ENCODE results near the gene PTDSS2. TPM values are rescaled to one million over a fixed set of nuclear protein-coding genes. Genes with fewer than 3 reads are reported as not detected.

Gene PTDSS2
- total and polyA plus RNA-seq, 2 experiments from 2014 or later: 22.7 to 145 TPM

DNA sequence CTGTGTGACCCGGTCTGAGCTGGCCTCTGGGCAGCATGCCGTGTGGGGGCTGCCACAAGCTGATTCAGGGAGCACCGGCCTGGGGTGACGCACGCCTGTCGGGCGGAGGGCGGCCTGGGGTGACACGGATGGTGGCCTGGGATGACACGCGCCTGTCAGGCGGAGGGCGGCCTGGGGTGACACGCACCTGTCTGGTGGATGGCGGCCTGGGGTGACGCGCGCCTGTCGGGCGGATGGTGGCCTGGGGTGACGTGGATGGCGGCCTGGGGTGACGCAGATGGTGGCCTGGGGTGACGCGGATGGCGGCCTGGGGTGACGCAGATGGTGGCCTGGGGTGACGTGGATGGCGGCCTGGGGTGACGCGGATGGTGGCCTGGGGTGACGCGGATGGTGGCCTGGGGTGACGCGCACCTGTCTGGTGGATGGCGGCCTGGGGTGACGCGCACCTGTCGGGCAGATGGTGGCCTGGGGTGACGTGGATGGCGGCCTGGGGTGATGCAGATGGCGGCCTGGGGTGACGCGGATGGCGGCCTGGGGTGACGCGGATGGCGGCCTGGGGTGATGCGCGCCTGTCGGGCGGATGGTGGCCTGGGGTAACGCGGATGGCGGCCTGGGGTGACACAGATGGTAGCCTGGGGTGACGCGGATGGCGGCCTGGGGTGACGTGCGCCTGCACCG is 21.5 kb downstream of the PTDSS2 start:
- peaks cover 47% of the 10 kb centered on the region for H3K79me2 ChIP-seq (replicated peaks; ENCODE audit: insufficient read depth)
- ATAC-seq (no peak), DNase-seq (ENCODE audit: low spot score) (no peak)
- Mint-ChIP-seq H3K36me3 (ENCODE audit: low read depth) (peaks cover 3% of the 10 kb centered on the region), H3K27ac (no peak overlapping the region), H3K4me1 (peaks cover 21% of the 10 kb centered on the region), H3K9me3 (no peaks in the 10 kb centered on the region), H3K27me3 (ENCODE audit: insufficient read depth, low read depth, poor library complexity) (peaks cover 10% of the 10 kb centered on the region), H3K4me3 (no peak overlapping the region)
- no peaks in the 10 kb centered on the region for H3K27me3 ChIP-seq (ENCODE audit: insufficient read depth)
- no peak overlapping the region for H3K4me2 ChIP-seq
- H3K4me3 ChIP-seq: no peak overlapping the region
- no peak overlapping the region for H3K27ac ChIP-seq (ENCODE audit: low read depth)
- no peaks in the 10 kb centered on the region; the same call in 1 of the 2 replicates for H4K20me1 ChIP-seq (replicated peaks; ENCODE audit: insufficient read depth)
- peaks cover 8% of the 10 kb centered on the region for H3F3A ChIP-seq (replicated peaks; ENCODE audit: low read depth)
- H2AFZ ChIP-seq: no peak overlapping the region
- peaks cover 5% of the 10 kb centered on the region; the same call in 1 of the 2 replicates for H3K4me1 ChIP-seq (ENCODE audit: insufficient read depth)
- H3K9me2 ChIP-seq (ENCODE audit: insufficient read depth): no peaks in the 10 kb centered on the region
- TF ChIP-seq, protein P1, sequence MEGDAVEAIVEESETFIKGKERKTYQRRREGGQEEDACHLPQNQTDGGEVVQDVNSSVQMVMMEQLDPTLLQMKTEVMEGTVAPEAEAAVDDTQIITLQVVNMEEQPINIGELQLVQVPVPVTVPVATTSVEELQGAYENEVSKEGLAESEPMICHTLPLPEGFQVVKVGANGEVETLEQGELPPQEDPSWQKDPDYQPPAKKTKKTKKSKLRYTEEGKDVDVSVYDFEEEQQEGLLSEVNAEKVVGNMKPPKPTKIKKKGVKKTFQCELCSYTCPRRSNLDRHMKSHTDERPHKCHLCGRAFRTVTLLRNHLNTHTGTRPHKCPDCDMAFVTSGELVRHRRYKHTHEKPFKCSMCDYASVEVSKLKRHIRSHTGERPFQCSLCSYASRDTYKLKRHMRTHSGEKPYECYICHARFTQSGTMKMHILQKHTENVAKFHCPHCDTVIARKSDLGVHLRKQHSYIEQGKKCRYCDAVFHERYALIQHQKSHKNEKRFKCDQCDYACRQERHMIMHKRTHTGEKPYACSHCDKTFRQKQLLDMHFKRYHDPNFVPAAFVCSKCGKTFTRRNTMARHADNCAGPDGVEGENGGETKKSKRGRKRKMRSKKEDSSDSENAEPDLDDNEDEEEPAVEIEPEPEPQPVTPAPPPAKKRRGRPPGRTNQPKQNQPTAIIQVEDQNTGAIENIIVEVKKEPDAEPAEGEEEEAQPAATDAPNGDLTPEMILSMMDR (conservative IDR thresholded peaks at IDR 0.05; ENCODE audit: low read depth in 2 of 2): no peak
- TF ChIP-seq, protein P2, sequence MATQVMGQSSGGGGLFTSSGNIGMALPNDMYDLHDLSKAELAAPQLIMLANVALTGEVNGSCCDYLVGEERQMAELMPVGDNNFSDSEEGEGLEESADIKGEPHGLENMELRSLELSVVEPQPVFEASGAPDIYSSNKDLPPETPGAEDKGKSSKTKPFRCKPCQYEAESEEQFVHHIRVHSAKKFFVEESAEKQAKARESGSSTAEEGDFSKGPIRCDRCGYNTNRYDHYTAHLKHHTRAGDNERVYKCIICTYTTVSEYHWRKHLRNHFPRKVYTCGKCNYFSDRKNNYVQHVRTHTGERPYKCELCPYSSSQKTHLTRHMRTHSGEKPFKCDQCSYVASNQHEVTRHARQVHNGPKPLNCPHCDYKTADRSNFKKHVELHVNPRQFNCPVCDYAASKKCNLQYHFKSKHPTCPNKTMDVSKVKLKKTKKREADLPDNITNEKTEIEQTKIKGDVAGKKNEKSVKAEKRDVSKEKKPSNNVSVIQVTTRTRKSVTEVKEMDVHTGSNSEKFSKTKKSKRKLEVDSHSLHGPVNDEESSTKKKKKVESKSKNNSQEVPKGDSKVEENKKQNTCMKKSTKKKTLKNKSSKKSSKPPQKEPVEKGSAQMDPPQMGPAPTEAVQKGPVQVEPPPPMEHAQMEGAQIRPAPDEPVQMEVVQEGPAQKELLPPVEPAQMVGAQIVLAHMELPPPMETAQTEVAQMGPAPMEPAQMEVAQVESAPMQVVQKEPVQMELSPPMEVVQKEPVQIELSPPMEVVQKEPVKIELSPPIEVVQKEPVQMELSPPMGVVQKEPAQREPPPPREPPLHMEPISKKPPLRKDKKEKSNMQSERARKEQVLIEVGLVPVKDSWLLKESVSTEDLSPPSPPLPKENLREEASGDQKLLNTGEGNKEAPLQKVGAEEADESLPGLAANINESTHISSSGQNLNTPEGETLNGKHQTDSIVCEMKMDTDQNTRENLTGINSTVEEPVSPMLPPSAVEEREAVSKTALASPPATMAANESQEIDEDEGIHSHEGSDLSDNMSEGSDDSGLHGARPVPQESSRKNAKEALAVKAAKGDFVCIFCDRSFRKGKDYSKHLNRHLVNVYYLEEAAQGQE (IDR thresholded peaks at IDR 0.05; ENCODE audit: unreplicated experiment): no peak
- TF ChIP-seq EZH2 (IDR thresholded peaks at IDR 0.05; ENCODE audit: low read depth, unreplicated experiment) (no peak), NANOG (IDR thresholded peaks at IDR 0.05; ENCODE audit: borderline replicate concordance) (no peak), CREB1 (CRISPR knock-in tag; IDR thresholded peaks at IDR 0.05; ENCODE audit: low read depth) (no peak), JUNB (IDR thresholded peaks at IDR 0.05; ENCODE audit: unreplicated experiment) (no peak), POLR2AphosphoS5 (IDR thresholded peaks at IDR 0.05; ENCODE audit: low read depth) (no peak), STAT1 (IDR thresholded peaks at IDR 0.05; ENCODE audit: unreplicated experiment) (no peak), ZNF114 (CRISPR knock-in tag; IDR thresholded peaks at IDR 0.05) (no peak), ZNF331 (CRISPR knock-in tag; IDR thresholded peaks at IDR 0.05; ENCODE audit: low read depth) (no peak), EZH2phosphoT487 (IDR thresholded peaks at IDR 0.05; ENCODE audit: unreplicated experiment) (no peak)
- TF ChIP-seq, protein P3, sequence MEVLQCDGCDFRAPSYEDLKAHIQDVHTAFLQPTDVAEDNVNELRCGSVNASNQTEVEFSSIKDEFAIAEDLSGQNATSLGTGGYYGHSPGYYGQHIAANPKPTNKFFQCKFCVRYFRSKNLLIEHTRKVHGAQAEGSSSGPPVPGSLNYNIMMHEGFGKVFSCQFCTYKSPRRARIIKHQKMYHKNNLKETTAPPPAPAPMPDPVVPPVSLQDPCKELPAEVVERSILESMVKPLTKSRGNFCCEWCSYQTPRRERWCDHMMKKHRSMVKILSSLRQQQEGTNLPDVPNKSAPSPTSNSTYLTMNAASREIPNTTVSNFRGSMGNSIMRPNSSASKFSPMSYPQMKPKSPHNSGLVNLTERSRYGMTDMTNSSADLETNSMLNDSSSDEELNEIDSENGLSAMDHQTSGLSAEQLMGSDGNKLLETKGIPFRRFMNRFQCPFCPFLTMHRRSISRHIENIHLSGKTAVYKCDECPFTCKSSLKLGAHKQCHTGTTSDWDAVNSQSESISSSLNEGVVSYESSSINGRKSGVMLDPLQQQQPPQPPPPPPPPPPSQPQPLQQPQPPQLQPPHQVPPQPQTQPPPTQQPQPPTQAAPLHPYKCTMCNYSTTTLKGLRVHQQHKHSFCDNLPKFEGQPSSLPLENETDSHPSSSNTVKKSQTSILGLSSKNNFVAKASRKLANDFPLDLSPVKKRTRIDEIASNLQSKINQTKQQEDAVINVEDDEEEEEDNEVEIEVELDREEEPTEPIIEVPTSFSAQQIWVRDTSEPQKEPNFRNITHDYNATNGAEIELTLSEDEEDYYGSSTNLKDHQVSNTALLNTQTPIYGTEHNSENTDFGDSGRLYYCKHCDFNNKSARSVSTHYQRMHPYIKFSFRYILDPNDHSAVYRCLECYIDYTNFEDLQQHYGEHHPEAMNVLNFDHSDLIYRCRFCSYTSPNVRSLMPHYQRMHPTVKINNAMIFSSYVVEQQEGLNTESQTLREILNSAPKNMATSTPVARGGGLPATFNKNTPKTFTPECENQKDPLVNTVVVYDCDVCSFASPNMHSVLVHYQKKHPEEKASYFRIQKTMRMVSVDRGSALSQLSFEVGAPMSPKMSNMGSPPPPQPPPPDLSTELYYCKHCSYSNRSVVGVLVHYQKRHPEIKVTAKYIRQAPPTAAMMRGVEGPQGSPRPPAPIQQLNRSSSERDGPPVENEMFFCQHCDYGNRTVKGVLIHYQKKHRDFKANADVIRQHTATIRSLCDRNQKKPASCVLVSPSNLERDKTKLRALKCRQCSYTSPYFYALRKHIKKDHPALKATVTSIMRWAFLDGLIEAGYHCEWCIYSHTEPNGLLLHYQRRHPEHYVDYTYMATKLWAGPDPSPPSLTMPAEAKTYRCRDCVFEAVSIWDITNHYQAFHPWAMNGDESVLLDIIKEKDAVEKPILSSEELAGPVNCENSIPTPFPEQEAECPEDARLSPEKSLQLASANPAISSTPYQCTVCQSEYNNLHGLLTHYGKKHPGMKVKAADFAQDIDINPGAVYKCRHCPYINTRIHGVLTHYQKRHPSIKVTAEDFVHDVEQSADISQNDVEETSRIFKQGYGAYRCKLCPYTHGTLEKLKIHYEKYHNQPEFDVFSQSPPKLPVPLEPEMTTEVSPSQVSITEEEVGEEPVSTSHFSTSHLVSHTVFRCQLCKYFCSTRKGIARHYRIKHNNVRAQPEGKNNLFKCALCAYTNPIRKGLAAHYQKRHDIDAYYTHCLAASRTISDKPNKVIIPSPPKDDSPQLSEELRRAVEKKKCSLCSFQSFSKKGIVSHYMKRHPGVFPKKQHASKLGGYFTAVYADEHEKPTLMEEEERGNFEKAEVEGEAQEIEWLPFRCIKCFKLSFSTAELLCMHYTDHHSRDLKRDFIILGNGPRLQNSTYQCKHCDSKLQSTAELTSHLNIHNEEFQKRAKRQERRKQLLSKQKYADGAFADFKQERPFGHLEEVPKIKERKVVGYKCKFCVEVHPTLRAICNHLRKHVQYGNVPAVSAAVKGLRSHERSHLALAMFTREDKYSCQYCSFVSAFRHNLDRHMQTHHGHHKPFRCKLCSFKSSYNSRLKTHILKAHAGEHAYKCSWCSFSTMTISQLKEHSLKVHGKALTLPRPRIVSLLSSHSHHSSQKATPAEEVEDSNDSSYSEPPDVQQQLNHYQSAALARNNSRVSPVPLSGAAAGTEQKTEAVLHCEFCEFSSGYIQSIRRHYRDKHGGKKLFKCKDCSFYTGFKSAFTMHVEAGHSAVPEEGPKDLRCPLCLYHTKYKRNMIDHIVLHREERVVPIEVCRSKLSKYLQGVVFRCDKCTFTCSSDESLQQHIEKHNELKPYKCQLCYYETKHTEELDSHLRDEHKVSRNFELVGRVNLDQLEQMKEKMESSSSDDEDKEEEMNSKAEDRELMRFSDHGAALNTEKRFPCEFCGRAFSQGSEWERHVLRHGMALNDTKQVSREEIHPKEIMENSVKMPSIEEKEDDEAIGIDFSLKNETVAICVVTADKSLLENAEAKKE (CRISPR knock-in tag; IDR thresholded peaks at IDR 0.05): no peak
- TF ChIP-seq, protein P4, sequence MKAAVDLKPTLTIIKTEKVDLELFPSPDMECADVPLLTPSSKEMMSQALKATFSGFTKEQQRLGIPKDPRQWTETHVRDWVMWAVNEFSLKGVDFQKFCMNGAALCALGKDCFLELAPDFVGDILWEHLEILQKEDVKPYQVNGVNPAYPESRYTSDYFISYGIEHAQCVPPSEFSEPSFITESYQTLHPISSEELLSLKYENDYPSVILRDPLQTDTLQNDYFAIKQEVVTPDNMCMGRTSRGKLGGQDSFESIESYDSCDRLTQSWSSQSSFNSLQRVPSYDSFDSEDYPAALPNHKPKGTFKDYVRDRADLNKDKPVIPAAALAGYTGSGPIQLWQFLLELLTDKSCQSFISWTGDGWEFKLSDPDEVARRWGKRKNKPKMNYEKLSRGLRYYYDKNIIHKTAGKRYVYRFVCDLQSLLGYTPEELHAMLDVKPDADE (IDR thresholded peaks at IDR 0.05): no peak
- no peaks in the 10 kb centered on the region for H3K36me3 ChIP-seq (ENCODE audit: insufficient read depth)

Measured in GM23338 (cell line).